ENCODE data around the gene TMED3.

- no peak for TF ChIP-seq EZH2 (IDR thresholded peaks at IDR 0.05; ENCODE audit: borderline replicate concordance, low read depth, low read length)
- TF ChIP-seq TSC22D4 (tag; IDR thresholded peaks at IDR 0.05): no peak
- TF ChIP-seq POLR2AphosphoS5 (IDR thresholded peaks at IDR 0.05; ENCODE audit: control insufficient read depth, insufficient read depth, low read depth, low read length): no peak
- no peak for TF ChIP-seq GTF3C2 (IDR thresholded peaks at IDR 0.05; ENCODE audit: borderline replicate concordance, extremely low read depth, insufficient read length)
- TF ChIP-seq ASH1L (IDR thresholded peaks at IDR 0.05; ENCODE audit: borderline replicate concordance, low read depth, partially characterized antibody): no peak
- no peak for TF ChIP-seq ETV6 (IDR thresholded peaks at IDR 0.05; ENCODE audit: borderline replicate concordance in 1 of 2, low read depth in 2 of 2, low read length in 1 of 2)
- no peak for TF ChIP-seq ETV6 (CRISPR knock-in tag; IDR thresholded peaks at IDR 0.05; ENCODE audit: borderline replicate concordance)
- no peak for TF ChIP-seq PYGO2 (tag; IDR thresholded peaks at IDR 0.05)
Observed at GRCh38 chr15:79349525-79349924, 38.6 kb downstream of the TMED3 start.
